H9 (cell line): Measurements from ENCODE around the gene DOK6. TPM values are rescaled to one million over a fixed set of nuclear protein-coding genes. Genes with fewer than 3 reads are reported as not detected.

Source experiments
- DNase-seq: peaks from one replicate; pipeline ENCODE4 v3.0.0-alpha.2; 2017
- H2AFZ ChIP-seq: one replicate; pipeline ENCODE4 v1.6.1; 2013; ENCODE audit warnings: mild to moderate bottlenecking, low read length, control low read depth, moderate library complexity
- H2AK5ac ChIP-seq: 2 replicates; pipeline ENCODE4 v1.6.1; 2013; ENCODE audit warnings: low read length, control low read depth, mixed read lengths; ENCODE audit not compliant: insufficient read length
- H2BK120ac ChIP-seq: one replicate; pipeline ENCODE4 v1.6.1; 2013; ENCODE audit warnings: low read depth, mild to moderate bottlenecking, low read length, control low read depth, inconsistent platforms; ENCODE audit not compliant: poor library complexity, severe bottlenecking
- H2BK12ac ChIP-seq: 2 replicates; pipeline ENCODE4 v1.6.1; 2013; ENCODE audit warnings: low read length, control low read depth, mixed read lengths, low read depth; ENCODE audit not compliant: insufficient read length
- H2BK15ac ChIP-seq: 2 replicates; pipeline ENCODE4 v1.6.1; 2013; ENCODE audit warnings: low read depth, low read length, control low read depth
- H2BK20ac ChIP-seq: one replicate; pipeline ENCODE4 v1.6.1; 2013; ENCODE audit warnings: low read depth, mild to moderate bottlenecking, low read length, control low read depth, inconsistent platforms; ENCODE audit not compliant: poor library complexity, severe bottlenecking
- H2BK5ac ChIP-seq: 2 replicates; pipeline ENCODE4 v1.6.1; 2013; ENCODE audit warnings: low read length, control low read depth, mixed read lengths; ENCODE audit not compliant: insufficient read length
- H3K14ac ChIP-seq: 2 replicates; pipeline ENCODE4 v1.6.1; 2013; ENCODE audit warnings: low read length, control low read depth; ENCODE audit not compliant: insufficient read depth
- H3K18ac ChIP-seq: 2 replicates; pipeline ENCODE4 v1.6.1; 2013; ENCODE audit warnings: low read depth, mild to moderate bottlenecking, mixed read lengths, low read length, control low read depth; ENCODE audit not compliant: insufficient read length
- H3K23ac ChIP-seq: 2 replicates; pipeline ENCODE4 v1.6.1; 2013; ENCODE audit warnings: low read length, control low read depth, mixed read lengths, low read depth; ENCODE audit not compliant: insufficient read length
- H3K23me2 ChIP-seq: 2 replicates; pipeline ENCODE4 v1.6.1; 2013; ENCODE audit warnings: low read depth, mild to moderate bottlenecking, mixed read lengths, low read length, control low read depth; ENCODE audit not compliant: insufficient read length, poor library complexity, severe bottlenecking
- H3K27ac ChIP-seq: 2 replicates; pipeline ENCODE4 v1.5.1; 2013; ENCODE audit warnings: low read length, control low read depth, mixed read lengths, low read depth; ENCODE audit not compliant: insufficient read length
- H3K27me3 ChIP-seq: 2 replicates; pipeline ENCODE4 v1.6.1; 2013; ENCODE audit warnings: low read length, control low read depth, inconsistent platforms; ENCODE audit not compliant: insufficient read depth
- H3K4ac ChIP-seq: 2 replicates; pipeline ENCODE4 v1.6.1; 2013; ENCODE audit warnings: low read depth, mild to moderate bottlenecking, control low read depth, inconsistent platforms, low read length, moderate library complexity
- H3K4me1 ChIP-seq: 2 replicates; pipeline ENCODE4 v1.6.1; 2013; ENCODE audit warnings: low read length, control low read depth, inconsistent platforms; ENCODE audit not compliant: insufficient read depth
- H3K4me2 ChIP-seq: 2 replicates; pipeline ENCODE4 v1.6.1; 2013; ENCODE audit warnings: low read length, control low read depth, mixed read lengths; ENCODE audit not compliant: insufficient read length, insufficient read depth
- H3K56ac ChIP-seq: 2 replicates; pipeline ENCODE4 v1.6.1; 2013; ENCODE audit warnings: low read depth, mild to moderate bottlenecking, mixed read lengths, low read length, control low read depth; ENCODE audit not compliant: insufficient read length
- H3K79me1 ChIP-seq: 2 replicates; pipeline ENCODE4 v1.6.1; 2013; ENCODE audit warnings: low read depth, mild to moderate bottlenecking, moderate library complexity, low read length, control low read depth, inconsistent platforms; ENCODE audit not compliant: insufficient read depth, poor library complexity, severe bottlenecking
- H3K79me2 ChIP-seq: 2 replicates; pipeline ENCODE4 v1.6.1; 2013; ENCODE audit warnings: low read length, control low read depth, inconsistent platforms; ENCODE audit not compliant: insufficient read depth
- H3K9ac ChIP-seq: 2 replicates; pipeline ENCODE4 v1.6.1; 2013; ENCODE audit warnings: low read length, control low read depth, mixed read lengths; ENCODE audit not compliant: insufficient read length; ENCODE audit errors: extremely low read depth
- H3K9me3 ChIP-seq: one replicate; pipeline ENCODE4 v1.6.1; 2013; ENCODE audit warnings: low read depth, low read length, inconsistent platforms; ENCODE audit not compliant: control insufficient read depth
- H3T11ph ChIP-seq: one replicate; pipeline ENCODE4 v1.6.1; 2013; ENCODE audit warnings: mild to moderate bottlenecking, low read length, control low read depth, inconsistent platforms
- H4K20me1 ChIP-seq: one replicate; pipeline ENCODE4 v1.6.1; 2013; ENCODE audit not compliant: control insufficient read depth, insufficient read length, insufficient read depth
- H4K5ac ChIP-seq: 2 replicates; pipeline ENCODE4 v1.6.1; 2013; ENCODE audit warnings: low read depth, mild to moderate bottlenecking, mixed read lengths, low read length, control low read depth; ENCODE audit not compliant: insufficient read length
- H4K8ac ChIP-seq: replicated peaks from 2 replicates; pipeline ENCODE4 v1.6.1; 2013; ENCODE audit warnings: low read length, control low read depth, mixed read lengths, low read depth; ENCODE audit not compliant: insufficient read length
- H4K91ac ChIP-seq: 2 replicates; pipeline ENCODE4 v1.6.1; 2013; ENCODE audit warnings: low read depth, mild to moderate bottlenecking, moderate library complexity, mixed read lengths, low read length, control low read depth; ENCODE audit not compliant: insufficient read length
- H3K27ac Mint-ChIP-seq, 3 experiments: 2 replicates in 2 of 3; 3 replicates in 1 of 3; pipeline ENCODE4 v1.8.0; 2020 to 2021; ENCODE audit warnings: mixed read lengths in 3 of 3, mild to moderate bottlenecking in 1 of 3, moderate library complexity in 1 of 3
- H3K27me3 Mint-ChIP-seq: 2 replicates; pipeline ENCODE4 v1.8.0; 2021; ENCODE audit warnings: low read depth, mild to moderate bottlenecking, moderate library complexity, mixed read lengths
- H3K36me3 Mint-ChIP-seq, 3 experiments: 2 replicates in 2 of 3; 3 replicates in 1 of 3; pipeline ENCODE4 v1.8.0; 2020 to 2021; ENCODE audit warnings: low read depth in 3 of 3, mixed read lengths in 3 of 3; ENCODE audit not compliant: insufficient read depth in 1 of 3
- H3K4me1 Mint-ChIP-seq, 2 experiments: 2 replicates each; pipeline ENCODE4 v1.8.0; 2020; ENCODE audit warnings: mixed read lengths in 2 of 2
- H3K4me3 Mint-ChIP-seq, 2 experiments: 2 replicates in 1 of 2; 3 replicates in 1 of 2; pipeline ENCODE4 v1.8.0; 2020 to 2021; ENCODE audit warnings: mild to moderate bottlenecking in 2 of 2, mixed read lengths in 2 of 2, moderate library complexity in 1 of 2
- H3K9me3 Mint-ChIP-seq, 2 experiments: 2 replicates in 1 of 2; 3 replicates in 1 of 2; pipeline ENCODE4 v1.8.0; 2020; ENCODE audit warnings: mild to moderate bottlenecking in 2 of 2, mixed read lengths in 2 of 2, moderate library complexity in 1 of 2
- WGBS: extraction: QIAGEN DNeasy Blood & Tissue Kit; methylation state at CpG from one replicate; pipeline ENCODE4 v1.1.7; 2013; ENCODE audit warnings: missing lambda C conversion rate, low lambda C conversion rate, mixed read lengths; ENCODE audit not compliant: insufficient read length; ENCODE audit errors: extremely low coverage; 5-methylcytosine and 5-hydroxymethylcytosine counted together
- total RNA-seq: library from RNA; stranded (reverse); gene quantifications from 2 replicates; pipeline ENCODE4 v1.2.1, GENCODE V29; 2021
- TF ChIP-seq, protein P1 (sequence below): fragments of 200-600 bp; sonication (generic); conservative IDR thresholded peaks from 3 replicates; pipeline ENCODE4 v1.8.0; 2021; ENCODE audit warnings: antibody characterized with exemption, mild to moderate bottlenecking

The DOK6 gene
- total RNA-seq, 1 experiment from 2014 or later = 0.20 TPM

DNA sequence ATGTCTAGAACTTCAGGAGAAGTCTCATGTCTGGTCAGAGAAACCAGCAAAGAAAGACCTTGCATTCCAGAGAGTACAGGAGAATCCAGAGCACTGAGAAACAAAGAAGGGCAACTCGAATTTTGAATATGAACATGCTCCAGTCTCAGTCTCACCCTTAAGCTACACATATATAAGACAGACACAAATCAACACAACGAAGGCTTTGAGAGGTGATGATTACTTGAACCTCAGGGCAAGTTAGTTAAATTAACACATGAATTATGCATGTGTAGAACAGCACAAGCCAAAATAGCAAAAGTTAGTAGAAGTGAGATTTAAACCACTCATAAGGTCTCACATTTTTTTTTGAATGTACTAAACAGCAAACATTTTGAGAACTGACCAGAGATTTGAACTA, 29.0 kb upstream of the DOK6 start:
- Histone ChIP-seq H2BK120ac (no peak overlapping the region), H2BK12ac (no peak overlapping the region), H4K20me1 (no peaks in the 10 kb centered on the region), H2BK20ac (no peak overlapping the region), H3K56ac (no peak overlapping the region), H3K79me1 (no peaks in the 10 kb centered on the region), H2BK15ac (no peak overlapping the region), H3K79me2 (no peaks in the 10 kb centered on the region), H2AK5ac (no peak overlapping the region), H2BK5ac (no peak overlapping the region), H2AFZ (no peak overlapping the region), H3K9me3 (no peaks in the 10 kb centered on the region), H3K4me1 (no peaks in the 10 kb centered on the region), H4K5ac (no peak overlapping the region), H3T11ph (no peak overlapping the region), H3K27ac (no peak overlapping the region), H3K14ac (no peak overlapping the region), H4K91ac (no peak overlapping the region), H3K23me2 (no peaks in the 10 kb centered on the region), H3K23ac (no peak overlapping the region), H3K9ac (no peak overlapping the region), H3K27me3 (no peaks in the 10 kb centered on the region; the same call in 1 of the 2 replicates), H4K8ac (no peak overlapping the region), H3K18ac (no peak overlapping the region), H3K4me2 (no peak overlapping the region), H3K4ac (no peak overlapping the region)
- DNase-seq = no peak
- no CpG with 5 or more reads among the region's 2 CpGs for WGBS
- Mint-ChIP-seq H3K27ac (no peak overlapping the region), H3K9me3 (no peaks in the 10 kb centered on the region), H3K36me3 (no peaks in the 10 kb centered on the region), H3K27me3 (no peaks in the 10 kb centered on the region), H3K4me3 (no peak overlapping the region), H3K4me1 (no peaks in the 10 kb centered on the region)
- TF ChIP-seq, protein P1, sequence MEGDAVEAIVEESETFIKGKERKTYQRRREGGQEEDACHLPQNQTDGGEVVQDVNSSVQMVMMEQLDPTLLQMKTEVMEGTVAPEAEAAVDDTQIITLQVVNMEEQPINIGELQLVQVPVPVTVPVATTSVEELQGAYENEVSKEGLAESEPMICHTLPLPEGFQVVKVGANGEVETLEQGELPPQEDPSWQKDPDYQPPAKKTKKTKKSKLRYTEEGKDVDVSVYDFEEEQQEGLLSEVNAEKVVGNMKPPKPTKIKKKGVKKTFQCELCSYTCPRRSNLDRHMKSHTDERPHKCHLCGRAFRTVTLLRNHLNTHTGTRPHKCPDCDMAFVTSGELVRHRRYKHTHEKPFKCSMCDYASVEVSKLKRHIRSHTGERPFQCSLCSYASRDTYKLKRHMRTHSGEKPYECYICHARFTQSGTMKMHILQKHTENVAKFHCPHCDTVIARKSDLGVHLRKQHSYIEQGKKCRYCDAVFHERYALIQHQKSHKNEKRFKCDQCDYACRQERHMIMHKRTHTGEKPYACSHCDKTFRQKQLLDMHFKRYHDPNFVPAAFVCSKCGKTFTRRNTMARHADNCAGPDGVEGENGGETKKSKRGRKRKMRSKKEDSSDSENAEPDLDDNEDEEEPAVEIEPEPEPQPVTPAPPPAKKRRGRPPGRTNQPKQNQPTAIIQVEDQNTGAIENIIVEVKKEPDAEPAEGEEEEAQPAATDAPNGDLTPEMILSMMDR = no peak
